ENCODE results near the gene CPNE5. TPM values are rescaled to one million over a fixed set of nuclear protein-coding genes. Genes with fewer than 3 reads are reported as not detected.

Gene CPNE5
- total RNA-seq, 1 donor from 2014 or later, result 0.72 TPM

DNA sequence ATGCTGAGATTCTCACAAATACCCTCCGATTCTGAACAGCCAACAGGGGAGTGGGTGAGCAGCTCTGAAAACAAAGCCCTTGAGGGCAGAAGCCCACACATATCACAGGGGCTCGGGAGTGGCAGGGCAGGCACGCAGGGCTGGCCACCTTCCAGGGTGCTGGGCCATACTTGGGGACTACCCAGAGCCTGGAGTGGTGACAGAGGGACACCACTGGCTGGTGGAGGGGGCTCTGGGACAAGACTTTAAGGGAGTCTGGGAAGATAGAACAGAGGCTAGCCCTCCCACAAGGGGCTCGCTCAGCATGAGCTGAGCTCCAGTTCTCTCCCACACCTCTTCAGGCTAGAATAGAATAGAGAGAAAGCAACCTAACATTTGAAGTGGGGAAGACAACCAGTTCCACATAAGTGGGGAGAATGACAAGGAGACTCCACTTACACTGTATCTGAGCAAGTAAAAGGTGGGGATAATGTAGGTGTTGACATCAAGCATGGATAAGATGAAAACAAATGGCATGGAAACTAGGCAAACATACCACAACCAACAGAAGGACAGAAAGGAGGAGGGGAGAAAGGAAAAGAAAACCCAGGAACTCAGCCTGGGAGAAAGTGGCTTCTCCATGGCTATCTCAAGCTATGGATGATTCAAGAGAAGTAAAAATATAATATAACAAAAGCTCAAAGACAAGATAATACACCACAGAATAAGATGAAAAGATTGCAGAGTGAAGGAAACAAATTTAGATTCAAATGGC is 28.4 kb upstream of the CPNE5 start:
- Mint-ChIP-seq H3K27ac (no peak overlapping the region), H3K27me3 (no peaks in the 10 kb centered on the region), H3K9me3 (no peaks in the 10 kb centered on the region), H3K4me1 (ENCODE audit: unreplicated experiment) (peaks cover 34% of the 10 kb centered on the region), H3K36me3 (peaks cover 37% of the 10 kb centered on the region), H3K4me3 (no peak overlapping the region)
- TF ChIP-seq, protein P1, sequence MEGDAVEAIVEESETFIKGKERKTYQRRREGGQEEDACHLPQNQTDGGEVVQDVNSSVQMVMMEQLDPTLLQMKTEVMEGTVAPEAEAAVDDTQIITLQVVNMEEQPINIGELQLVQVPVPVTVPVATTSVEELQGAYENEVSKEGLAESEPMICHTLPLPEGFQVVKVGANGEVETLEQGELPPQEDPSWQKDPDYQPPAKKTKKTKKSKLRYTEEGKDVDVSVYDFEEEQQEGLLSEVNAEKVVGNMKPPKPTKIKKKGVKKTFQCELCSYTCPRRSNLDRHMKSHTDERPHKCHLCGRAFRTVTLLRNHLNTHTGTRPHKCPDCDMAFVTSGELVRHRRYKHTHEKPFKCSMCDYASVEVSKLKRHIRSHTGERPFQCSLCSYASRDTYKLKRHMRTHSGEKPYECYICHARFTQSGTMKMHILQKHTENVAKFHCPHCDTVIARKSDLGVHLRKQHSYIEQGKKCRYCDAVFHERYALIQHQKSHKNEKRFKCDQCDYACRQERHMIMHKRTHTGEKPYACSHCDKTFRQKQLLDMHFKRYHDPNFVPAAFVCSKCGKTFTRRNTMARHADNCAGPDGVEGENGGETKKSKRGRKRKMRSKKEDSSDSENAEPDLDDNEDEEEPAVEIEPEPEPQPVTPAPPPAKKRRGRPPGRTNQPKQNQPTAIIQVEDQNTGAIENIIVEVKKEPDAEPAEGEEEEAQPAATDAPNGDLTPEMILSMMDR (conservative IDR thresholded peaks at IDR 0.05), result no peak
- no peak for DNase-seq (ENCODE audit: extremely low spot score, unreplicated experiment)

DNA sequence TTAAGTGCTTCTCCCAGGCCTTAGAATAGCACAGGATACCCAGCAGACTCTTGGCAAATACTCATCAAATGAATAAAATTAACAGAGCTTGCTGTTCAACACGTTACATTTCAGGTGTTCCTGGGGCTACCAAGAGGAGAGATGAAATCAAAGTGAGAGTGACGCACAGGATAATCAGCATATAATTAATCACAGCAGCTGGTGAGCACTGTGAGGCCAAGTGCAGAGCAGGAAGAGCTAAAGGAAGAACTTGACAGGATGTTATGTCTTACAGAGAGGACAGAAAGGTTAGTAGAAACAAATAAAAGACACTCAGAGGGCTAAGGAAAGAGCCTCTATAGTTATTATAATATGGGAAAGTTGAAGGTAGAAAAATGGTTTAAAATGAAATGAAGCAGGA is 26.6 kb upstream of the CPNE5 start:
- TF ChIP-seq, protein P1 (conservative IDR thresholded peaks at IDR 0.05), result no peak
- H3K4me1 Mint-ChIP-seq (ENCODE audit: unreplicated experiment), result peaks cover 30% of the 10 kb centered on the region

DNA sequence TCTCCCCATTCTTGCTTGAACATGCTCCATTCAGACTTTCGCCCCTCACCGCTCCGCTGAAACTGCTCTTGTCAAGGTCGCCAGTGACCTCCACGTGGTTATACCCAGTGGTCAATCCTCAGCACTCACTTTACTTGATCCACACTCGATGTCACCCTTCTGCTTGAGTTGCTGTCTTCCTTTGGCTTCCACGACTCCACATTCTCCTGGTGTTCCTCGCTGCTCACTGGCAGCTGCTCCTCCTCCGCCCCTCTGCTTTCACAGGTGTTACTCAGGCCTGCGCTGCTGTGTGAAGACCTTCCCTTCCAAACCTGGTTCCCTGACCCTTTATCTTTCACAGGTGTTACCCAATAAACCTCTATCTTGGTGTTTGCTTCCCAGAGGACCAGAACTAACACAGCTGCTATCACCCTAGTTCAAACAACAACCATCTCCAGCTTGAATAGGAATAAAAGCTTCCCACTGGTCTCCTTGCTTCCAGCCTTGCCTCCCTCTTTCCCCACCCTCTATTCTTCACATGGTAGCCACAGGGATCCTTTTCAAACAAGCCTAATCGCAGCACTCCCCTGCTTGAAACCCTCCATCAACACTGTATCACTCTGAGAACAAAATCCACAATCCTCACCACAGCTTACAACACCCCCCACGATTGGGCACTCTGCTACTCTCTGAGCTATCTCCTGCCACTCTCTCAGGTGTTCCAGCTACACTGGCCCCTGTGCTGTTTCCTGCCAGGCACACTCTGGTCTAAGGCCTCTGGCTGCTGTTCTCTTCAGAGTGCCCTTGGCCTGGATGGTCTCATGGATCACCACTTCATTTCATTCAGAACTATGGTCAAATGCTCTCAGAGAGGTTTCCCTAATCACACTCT is 24.7 kb upstream of the CPNE5 start:
- H3K27me3 Mint-ChIP-seq, result no peaks in the 10 kb centered on the region
- no peaks in the 10 kb centered on the region for H3K9me3 Mint-ChIP-seq
- H3K4me1 Mint-ChIP-seq (ENCODE audit: unreplicated experiment), result peaks cover 31% of the 10 kb centered on the region
- peaks cover 32% of the 10 kb centered on the region for H3K36me3 Mint-ChIP-seq
- no peak for DNase-seq (ENCODE audit: extremely low spot score, unreplicated experiment)
- TF ChIP-seq, protein P1 (conservative IDR thresholded peaks at IDR 0.05), result no peak
- no peak overlapping the region for H3K4me3 Mint-ChIP-seq
- no peak overlapping the region for H3K27ac Mint-ChIP-seq

More for the DNA sequence above, 26.6 kb upstream of the CPNE5 start:
- H3K4me3 Mint-ChIP-seq, result no peak overlapping the region
- no peaks in the 10 kb centered on the region for H3K9me3 Mint-ChIP-seq
- H3K36me3 Mint-ChIP-seq, result peaks cover 36% of the 10 kb centered on the region
- H3K27ac Mint-ChIP-seq, result no peak overlapping the region
- DNase-seq (ENCODE audit: extremely low spot score, unreplicated experiment), result no peak
- H3K27me3 Mint-ChIP-seq, result no peaks in the 10 kb centered on the region

DNA sequence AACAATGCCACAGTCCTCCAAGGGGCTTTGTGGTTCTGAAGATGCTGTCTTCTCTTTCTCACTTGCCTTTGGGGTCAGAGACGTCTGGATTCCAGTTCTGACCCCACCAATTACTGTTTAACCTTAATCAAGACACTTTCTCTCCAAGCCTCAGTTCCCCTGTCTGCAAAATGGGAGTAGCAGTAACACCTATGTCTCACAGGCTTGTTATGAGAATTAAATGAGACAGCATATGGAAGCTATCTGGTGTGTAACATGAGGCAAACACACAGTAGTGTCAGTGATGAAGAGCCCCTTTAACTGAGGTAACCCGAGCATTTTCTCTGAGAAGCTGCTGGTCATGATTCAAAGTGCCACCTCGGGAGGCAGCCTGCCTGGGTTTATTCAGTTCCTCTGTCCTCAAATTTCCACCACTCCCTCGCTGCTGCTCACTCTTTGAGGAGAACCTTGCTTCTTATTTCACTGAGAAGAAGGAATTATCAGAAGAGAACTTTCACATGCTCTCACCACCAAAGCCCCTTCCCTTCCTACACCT is 23.7 kb upstream of the CPNE5 start:
- Mint-ChIP-seq H3K4me1 (ENCODE audit: unreplicated experiment) (peaks cover 34% of the 10 kb centered on the region), H3K27ac (no peak overlapping the region), H3K36me3 (peaks cover 35% of the 10 kb centered on the region), H3K4me3 (no peak overlapping the region), H3K9me3 (no peaks in the 10 kb centered on the region), H3K27me3 (no peaks in the 10 kb centered on the region)
- DNase-seq (ENCODE audit: extremely low spot score, unreplicated experiment), result no peak
- TF ChIP-seq, protein P1 (conservative IDR thresholded peaks at IDR 0.05), result no peak

DNA sequence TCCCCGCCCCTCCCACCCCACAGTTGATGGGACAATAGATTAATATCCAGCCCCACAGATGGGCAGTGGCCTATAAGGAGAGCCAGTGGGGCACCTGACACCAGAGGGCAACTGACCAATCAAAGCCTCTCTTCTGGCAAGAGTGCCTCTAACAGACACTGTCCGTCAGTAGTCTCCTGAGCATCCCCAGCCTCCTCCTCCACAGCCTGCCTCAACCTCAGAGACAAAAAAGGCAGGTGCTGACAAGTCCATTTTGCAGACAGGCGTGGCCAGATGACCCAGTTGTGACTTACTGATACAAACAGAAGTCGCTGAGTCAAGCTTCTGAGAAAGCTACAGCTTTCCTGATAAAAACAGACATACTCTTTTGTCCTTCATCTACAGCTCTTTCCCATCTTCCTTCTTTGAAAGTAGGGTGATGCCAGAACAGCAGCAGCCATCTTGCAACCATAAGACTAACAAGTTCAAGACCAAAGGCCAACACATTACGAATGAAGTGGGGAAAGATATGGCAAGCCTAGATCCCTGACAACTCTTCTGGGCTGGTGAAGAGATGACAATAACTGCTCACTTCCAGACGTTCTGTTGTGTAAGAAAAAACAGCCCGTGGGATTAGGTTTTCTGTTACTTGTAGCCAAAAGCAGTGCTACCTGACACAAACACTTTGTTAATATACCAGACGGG is 23.1 kb upstream of the CPNE5 start:
- H3K9me3 Mint-ChIP-seq, result no peaks in the 10 kb centered on the region
- no peak overlapping the region for H3K27ac Mint-ChIP-seq
- H3K4me3 Mint-ChIP-seq, result no peak overlapping the region
- TF ChIP-seq, protein P1 (conservative IDR thresholded peaks at IDR 0.05), result no peak
- peaks cover 28% of the 10 kb centered on the region for H3K4me1 Mint-ChIP-seq (ENCODE audit: unreplicated experiment)
- no peaks in the 10 kb centered on the region for H3K27me3 Mint-ChIP-seq
- no peak for DNase-seq (ENCODE audit: extremely low spot score, unreplicated experiment)
- H3K36me3 Mint-ChIP-seq, result peaks cover 33% of the 10 kb centered on the region
